ENCODE data around the gene APBA3.

Gene APBA3

DNA sequence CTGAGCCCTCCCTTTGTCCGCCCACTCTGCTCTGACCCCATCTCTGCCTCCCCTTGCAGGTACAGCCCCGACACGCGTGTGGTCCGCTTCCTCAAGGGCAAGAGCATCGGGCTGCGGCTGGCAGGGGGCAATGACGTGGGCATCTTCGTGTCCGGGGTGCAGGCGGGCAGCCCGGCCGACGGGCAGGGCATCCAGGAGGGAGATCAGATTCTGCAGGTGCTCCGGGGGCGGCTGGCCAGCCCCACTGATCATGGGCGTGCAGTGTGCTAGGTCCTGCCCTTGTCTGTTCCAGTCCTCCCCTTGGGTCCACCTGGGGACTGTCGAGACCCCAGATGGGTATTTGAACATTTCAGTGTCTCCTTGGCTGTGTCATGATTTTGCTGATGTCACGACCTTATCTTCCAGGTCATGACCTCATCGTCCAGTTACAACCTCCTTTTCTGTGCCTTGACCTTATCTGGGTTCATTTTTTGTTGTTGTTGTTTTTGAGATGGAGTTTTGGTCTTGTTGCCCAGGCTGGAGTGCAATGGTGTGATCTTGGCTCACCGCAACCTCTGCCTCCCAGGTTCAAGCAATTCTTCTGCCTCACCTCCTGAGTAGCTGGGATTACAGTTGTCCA, 25.3 kb downstream of the APBA3 start:
- TF ChIP-seq, protein P1, sequence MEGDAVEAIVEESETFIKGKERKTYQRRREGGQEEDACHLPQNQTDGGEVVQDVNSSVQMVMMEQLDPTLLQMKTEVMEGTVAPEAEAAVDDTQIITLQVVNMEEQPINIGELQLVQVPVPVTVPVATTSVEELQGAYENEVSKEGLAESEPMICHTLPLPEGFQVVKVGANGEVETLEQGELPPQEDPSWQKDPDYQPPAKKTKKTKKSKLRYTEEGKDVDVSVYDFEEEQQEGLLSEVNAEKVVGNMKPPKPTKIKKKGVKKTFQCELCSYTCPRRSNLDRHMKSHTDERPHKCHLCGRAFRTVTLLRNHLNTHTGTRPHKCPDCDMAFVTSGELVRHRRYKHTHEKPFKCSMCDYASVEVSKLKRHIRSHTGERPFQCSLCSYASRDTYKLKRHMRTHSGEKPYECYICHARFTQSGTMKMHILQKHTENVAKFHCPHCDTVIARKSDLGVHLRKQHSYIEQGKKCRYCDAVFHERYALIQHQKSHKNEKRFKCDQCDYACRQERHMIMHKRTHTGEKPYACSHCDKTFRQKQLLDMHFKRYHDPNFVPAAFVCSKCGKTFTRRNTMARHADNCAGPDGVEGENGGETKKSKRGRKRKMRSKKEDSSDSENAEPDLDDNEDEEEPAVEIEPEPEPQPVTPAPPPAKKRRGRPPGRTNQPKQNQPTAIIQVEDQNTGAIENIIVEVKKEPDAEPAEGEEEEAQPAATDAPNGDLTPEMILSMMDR (IDR thresholded peaks at IDR 0.05; ENCODE audit: insufficient read depth, low read length, missing control alignments): no peak
- no peak for DNase-seq (ENCODE audit: low read depth, low spot score)
- POLR2A ChIA-PET: no interaction called here
- CTCF ChIA-PET: no interaction called here
- no peak overlapping the region for H3K4me3 ChIP-seq (ENCODE audit: low read depth, low read length)

DNA sequence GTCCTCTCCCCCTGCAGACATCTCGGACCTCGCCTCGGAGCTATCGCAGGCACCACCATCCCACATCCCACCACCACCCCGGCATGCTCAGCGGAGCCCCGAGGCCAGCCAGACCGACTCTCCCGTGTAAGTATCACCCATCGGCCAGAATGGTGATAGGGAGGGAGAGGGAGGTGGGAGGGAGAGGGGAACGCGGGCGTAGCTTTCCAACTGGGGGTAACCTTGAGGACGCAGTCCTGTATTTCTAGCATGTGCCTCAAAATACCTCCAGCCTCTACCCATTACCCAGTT, 27.2 kb downstream of the APBA3 start:
- DNase-seq (ENCODE audit: low read depth, low spot score): no peak
- ChIA-PET CTCF (no interaction called here), POLR2A (no interaction called here)
- TF ChIP-seq, protein P1 (IDR thresholded peaks at IDR 0.05; ENCODE audit: insufficient read depth, low read length, missing control alignments): no peak
- H3K4me3 ChIP-seq (ENCODE audit: low read depth, low read length): no peak overlapping the region

DNA sequence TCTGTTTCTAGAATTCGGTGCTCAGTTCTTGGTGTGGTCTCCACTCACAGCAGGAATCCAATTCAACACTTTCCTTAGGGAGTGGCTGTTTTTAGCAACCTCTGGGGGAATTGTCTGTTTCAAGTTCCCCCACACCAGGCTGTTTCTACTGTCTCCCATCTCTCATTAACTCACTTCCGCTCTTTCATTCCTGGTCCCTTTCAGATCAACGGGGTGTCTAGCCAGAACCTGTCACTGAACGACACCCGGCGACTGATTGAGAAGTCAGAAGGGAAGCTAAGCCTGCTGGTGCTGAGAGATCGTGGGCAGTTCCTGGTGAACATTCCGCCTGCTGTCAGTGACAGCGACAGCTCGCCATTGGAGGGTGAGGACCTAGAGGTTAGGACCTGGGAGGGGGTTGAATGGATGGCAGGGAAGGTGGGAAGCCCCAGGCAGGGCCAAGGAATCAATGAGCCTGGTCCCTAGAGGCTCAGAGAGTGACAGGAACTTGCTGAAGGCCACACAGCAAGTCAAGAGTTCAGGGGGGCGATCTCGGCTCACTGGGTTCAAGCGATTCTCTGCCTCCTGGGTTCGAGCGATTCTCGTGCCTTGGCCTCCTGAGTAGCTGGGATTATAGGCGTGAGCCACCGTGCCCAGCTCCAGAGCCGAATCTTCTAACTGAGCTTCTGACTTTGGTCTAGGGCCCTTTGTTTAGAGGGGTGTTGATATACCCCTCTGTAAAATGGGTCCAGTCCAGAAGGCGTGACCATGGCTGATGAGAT, 27.8 kb downstream of the APBA3 start:
- TF ChIP-seq, protein P1 (IDR thresholded peaks at IDR 0.05; ENCODE audit: insufficient read depth, low read length, missing control alignments): no peak
- no peak overlapping the region for H3K4me3 ChIP-seq (ENCODE audit: low read depth, low read length)
- CTCF ChIA-PET: no interaction called here
- POLR2A ChIA-PET: no interaction called here
- no peak for DNase-seq (ENCODE audit: low read depth, low spot score)

DNA sequence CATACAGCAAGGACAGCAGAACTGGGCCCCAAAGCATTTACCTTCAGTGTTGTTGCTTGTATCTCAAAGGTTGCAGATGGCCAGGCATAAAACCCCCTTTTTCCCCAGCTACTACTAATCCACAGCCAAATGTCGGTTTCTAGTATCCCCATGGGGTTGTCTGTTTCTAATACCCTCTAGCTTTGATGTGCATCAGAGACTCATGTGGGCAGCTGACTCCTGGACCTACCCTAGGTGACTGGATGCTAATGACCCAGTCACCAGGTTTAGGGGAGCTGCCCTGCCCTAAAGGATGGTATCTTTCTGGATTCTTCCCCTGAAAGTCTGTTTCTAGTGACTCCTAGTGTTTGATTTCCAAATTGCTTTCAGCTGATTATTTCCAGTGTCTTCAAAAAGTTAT, 29.4 kb downstream of the APBA3 start:
- TF ChIP-seq, protein P1 (IDR thresholded peaks at IDR 0.05; ENCODE audit: insufficient read depth, low read length, missing control alignments): no peak
- CTCF ChIA-PET: interaction anchor here (0.8 to 1.1 kb wide), 2 partner anchors 14 to 33 kb away, joined by 3 read pairs; no protein-coding TSS in a partner anchor
- no peak overlapping the region for H3K4me3 ChIP-seq (ENCODE audit: low read depth, low read length)
- DNase-seq (ENCODE audit: low read depth, low spot score): no peak
- POLR2A ChIA-PET: no interaction called here

DNA sequence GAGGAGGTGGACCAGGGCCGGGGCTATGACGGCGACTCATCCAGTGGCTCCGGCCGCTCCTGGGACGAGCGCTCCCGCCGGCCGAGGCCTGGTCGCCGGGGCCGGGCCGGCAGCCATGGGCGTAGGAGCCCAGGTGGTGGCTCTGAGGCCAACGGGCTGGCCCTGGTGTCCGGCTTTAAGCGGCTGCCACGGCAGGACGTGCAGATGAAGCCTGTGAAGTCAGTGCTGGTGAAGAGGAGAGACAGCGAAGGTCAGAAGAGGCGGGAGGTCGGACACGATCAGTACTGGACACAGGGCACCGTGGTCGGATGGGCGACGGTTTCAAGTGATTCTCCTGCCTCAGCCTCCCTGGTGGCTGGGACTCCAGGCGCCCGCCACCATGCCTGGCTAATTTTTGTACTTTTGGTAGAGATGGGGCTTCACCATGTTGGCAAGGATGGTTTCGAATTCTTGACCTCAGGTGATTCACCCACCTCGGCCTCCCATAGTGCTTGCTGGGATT, 31.0 kb downstream of the APBA3 start:
- no peak overlapping the region for H3K4me3 ChIP-seq (ENCODE audit: low read depth, low read length)
- ChIA-PET POLR2A (no interaction called here), CTCF (interaction anchor here (1.1 kb wide), 1 partner anchor 11 kb away, joined by 3 read pairs; no protein-coding TSS in a partner anchor)
- TF ChIP-seq, protein P1 (IDR thresholded peaks at IDR 0.05; ENCODE audit: insufficient read depth, low read length, missing control alignments): no peak
- no peak for DNase-seq (ENCODE audit: low read depth, low spot score)

DNA sequence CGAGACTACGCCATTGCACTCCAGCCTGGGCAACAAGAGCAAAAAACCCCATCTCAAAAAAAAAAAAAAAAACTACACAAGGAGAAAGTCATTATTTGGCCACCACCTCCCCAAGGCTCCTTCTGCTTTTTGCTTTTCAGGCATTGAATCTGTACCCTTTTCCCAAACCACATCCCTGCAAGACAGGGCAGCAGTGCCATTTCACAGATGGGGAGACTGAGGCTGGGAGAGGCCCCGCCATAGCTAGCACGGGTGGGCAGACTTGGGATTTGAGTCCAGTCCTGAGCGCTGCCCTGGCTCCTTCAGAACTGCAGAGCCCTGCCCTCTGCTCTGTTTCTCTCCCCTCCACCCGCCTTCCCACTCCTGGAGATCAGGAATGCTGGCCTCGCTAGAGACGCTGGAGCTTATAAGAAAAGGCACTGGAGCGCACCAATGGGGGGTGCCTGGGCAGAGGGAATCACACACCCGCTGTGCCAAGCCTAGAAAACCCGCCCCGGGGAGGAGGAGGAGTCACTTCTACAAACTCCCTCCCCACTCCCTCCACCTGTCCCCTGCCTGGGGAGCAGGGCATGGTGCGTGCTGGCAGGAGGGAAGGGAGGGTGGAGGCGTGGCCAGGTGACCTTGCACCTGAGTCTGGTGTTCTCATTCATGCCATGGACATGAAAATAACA, 35.7 kb downstream of the APBA3 start:
- DNase-seq (ENCODE audit: low read depth, low spot score): no peak
- ChIA-PET CTCF (interaction anchor here (1.5 to 1.6 kb wide), 2 partner anchors 14 to 60 kb away, joined by 3 to 4 read pairs; no protein-coding TSS in a partner anchor), POLR2A (no interaction called here)
- H3K4me3 ChIP-seq (ENCODE audit: low read depth, low read length): no peak overlapping the region
- TF ChIP-seq, protein P1 (IDR thresholded peaks at IDR 0.05; ENCODE audit: insufficient read depth, low read length, missing control alignments): no peak
